Endothelial cell of umbilical vein (primary cell): ENCODE measurements around the gene PHLDB2. TPM values are rescaled to one million over a fixed set of nuclear protein-coding genes. Genes with fewer than 3 reads are reported as not detected.

Experiments used
- BruUV-seq: library from RNA; stranded (reverse); fragments of 400-500 nt; replicated peaks from 2 replicates; lab custom pipeline; 2021; lab: Mats Ljungman, UMichigan
- CTCF ChIA-PET: fragments of 300-600, 350-600 bp; sonication (Branson Sonifier 250); formaldehyde crosslinking; loops from one replicate; lab custom pipeline; 2021; ENCODE audit warnings: antibody characterized with exemption, inconsistent platforms; lab: Charles Lee
- POLR2A ChIA-PET: fragments of 300-600, 350-600 bp; sonication (Branson Sonifier 250); formaldehyde crosslinking; loops from one replicate; lab custom pipeline; 2021; ENCODE audit warnings: antibody characterized with exemption, inconsistent platforms; lab: Charles Lee
- DNase-seq: peaks from one replicate; pipeline ENCODE4 v3.0.0-alpha.2; 2011; ENCODE audit warnings: low read depth, low spot score
- FAIRE-seq: peaks from 2 replicates; lab custom pipeline; 2011; peaks lifted over from hg19 to GRCh38; lab: Jason Lieb, UNC
- H2AFZ ChIP-seq: 2 replicates; pipeline ENCODE4 v1.6.0; 2012; ENCODE audit warnings: low read depth, low read length, control low read depth, inconsistent platforms
- H3K27ac ChIP-seq: 2 replicates; pipeline ENCODE4 v1.5.1; 2011; ENCODE audit warnings: low read depth, mild to moderate bottlenecking, control low read depth, low read length, moderate library complexity; ENCODE audit not compliant: insufficient read depth
- H3K27me3 ChIP-seq, 2 experiments: 2 replicates each; pipeline versions ENCODE4 v1.6.0 to v1.6.1; 2011; ENCODE audit warnings: low read length in 2 of 2, mixed read lengths in 1 of 2; ENCODE audit not compliant: control insufficient read depth in 2 of 2, insufficient read depth in 2 of 2
- H3K36me3 ChIP-seq, 2 experiments: 2 replicates in 1 of 2; 3 replicates in 1 of 2; pipeline ENCODE4 v1.5.1; 2011; ENCODE audit warnings: low read length in 2 of 2, mild to moderate bottlenecking in 1 of 2, moderate library complexity in 1 of 2; ENCODE audit not compliant: control insufficient read depth in 2 of 2, insufficient read depth in 2 of 2; ENCODE audit errors: extremely low read depth in 1 of 2
- H3K4me1 ChIP-seq: 3 replicates; pipeline ENCODE4 v1.5.1; 2011; ENCODE audit warnings: mild to moderate bottlenecking, low read length; ENCODE audit not compliant: control insufficient read depth, insufficient read depth; ENCODE audit errors: extremely low read depth
- H3K4me2 ChIP-seq: 2 replicates; pipeline ENCODE4 v1.6.1; 2011; ENCODE audit warnings: low read length, control low read depth, mixed read lengths; ENCODE audit not compliant: insufficient read depth
- H3K4me3 ChIP-seq, 3 experiments: fragments of 200-600 bp in 1 of 3; sonication (generic), shearing (Covaris generic) in 1 of 3; replicated peaks in 1 of 3; 2 replicates each; pipeline ENCODE4 v1.5.1; 2011 to 2016; ENCODE audit warnings: control low read depth in 3 of 3, low read length in 3 of 3, mild to moderate bottlenecking in 2 of 3, inconsistent platforms in 1 of 3, low read depth in 1 of 3, moderate library complexity in 1 of 3; ENCODE audit not compliant: insufficient read depth in 1 of 3
- H3K79me2 ChIP-seq: 2 replicates; pipeline ENCODE4 v1.6.0; 2012; ENCODE audit warnings: low read length, inconsistent platforms; ENCODE audit not compliant: control insufficient read depth, insufficient read depth
- H3K9ac ChIP-seq: replicated peaks from 2 replicates; pipeline ENCODE3; 2011; ENCODE audit warnings: low read length, control low read depth; ENCODE audit not compliant: insufficient read depth; ENCODE audit errors: extremely low read depth
- H3K9me1 ChIP-seq: replicated peaks from 3 replicates; pipeline ENCODE4 v1.6.0; 2011; ENCODE audit warnings: mild to moderate bottlenecking, low read length; ENCODE audit not compliant: control insufficient read depth, insufficient read depth; ENCODE audit errors: extremely low read depth
- H3K9me3 ChIP-seq: replicated peaks from 2 replicates; pipeline ENCODE4 v1.5.1; 2012; ENCODE audit warnings: low read length, inconsistent platforms; ENCODE audit not compliant: control insufficient read depth, insufficient read depth
- H4K20me1 ChIP-seq: replicated peaks from 2 replicates; pipeline ENCODE3; 2011; ENCODE audit warnings: mild to moderate bottlenecking, low read length; ENCODE audit not compliant: control insufficient read depth, insufficient read depth; ENCODE audit errors: extremely low read depth
- GATA2 ChIP-seq: IDR thresholded peaks from 2 replicates; pipeline ENCODE4 v1.7.0; 2011; ENCODE audit warnings: low read depth, mild to moderate bottlenecking, moderate library complexity, mixed read lengths, low read length; ENCODE audit not compliant: insufficient read length, insufficient read depth
- MYC ChIP-seq: IDR thresholded peaks from one replicate; pipeline ENCODE4 v1.6.1; 2011; ENCODE audit warnings: mild to moderate bottlenecking, low read depth, low read length
- POLR2A ChIP-seq: IDR thresholded peaks from 2 replicates; pipeline ENCODE4 v1.6.1; 2012; ENCODE audit warnings: low read depth, mild to moderate bottlenecking, control low read depth, low read length
- dilution Hi-C: fragments of 300-500 bp; cut with MboI; formaldehyde crosslinking; loops from one replicate; pipeline ENCODE4 v1.15.0; 2019; ENCODE audit warnings: low sequenced_read_pairs; ENCODE audit not compliant: extremely low pct_ligation_motif_present
- intact Hi-C: fragments of 100-400 bp; cut with micrococcal nuclease; formaldehyde crosslinking; loops from one replicate; pipeline ENCODE4 v1.10.0; 2022
- polyA plus RNA-seq, 4 experiments: library from polyadenylated mRNA; depleted of rRNA in 3 of 4; stranded (reverse) in 3 of 4; unstranded in 1 of 4; fragments of >200 nt; gene quantifications; 2 replicates each; pipeline versions ENCODE4 v1.2.1 to v1.2.3, GENCODE V29; 2011 to 2012; ENCODE audit warnings: missing spikeins in 1 of 4
- total RNA-seq: library from RNA; stranded (reverse); gene quantifications from 2 replicates; pipeline ENCODE4 v1.2.3, GENCODE V29; 2021
- TF ChIP-seq, protein P1 (sequence below), 2 donors: IDR thresholded peaks; 1 replicate in 1 of 2; 2 replicates in 1 of 2; pipeline ENCODE4 v1.5.1; 2011; ENCODE audit warnings: low read length in 2 of 2, mild to moderate bottlenecking in 2 of 2, moderate library complexity in 2 of 2, control low read depth in 1 of 2, inconsistent platforms in 1 of 2, low read depth in 1 of 2; ENCODE audit not compliant: insufficient read depth in 1 of 2; ENCODE audit errors: extremely low read depth in 1 of 2

PHLDB2 gene
- total and polyA plus RNA-seq, 2 donors (not counting 3 experiments of a cell fraction or from before 2014, with no cell fraction given), result 22.4 to 104 TPM

DNA sequence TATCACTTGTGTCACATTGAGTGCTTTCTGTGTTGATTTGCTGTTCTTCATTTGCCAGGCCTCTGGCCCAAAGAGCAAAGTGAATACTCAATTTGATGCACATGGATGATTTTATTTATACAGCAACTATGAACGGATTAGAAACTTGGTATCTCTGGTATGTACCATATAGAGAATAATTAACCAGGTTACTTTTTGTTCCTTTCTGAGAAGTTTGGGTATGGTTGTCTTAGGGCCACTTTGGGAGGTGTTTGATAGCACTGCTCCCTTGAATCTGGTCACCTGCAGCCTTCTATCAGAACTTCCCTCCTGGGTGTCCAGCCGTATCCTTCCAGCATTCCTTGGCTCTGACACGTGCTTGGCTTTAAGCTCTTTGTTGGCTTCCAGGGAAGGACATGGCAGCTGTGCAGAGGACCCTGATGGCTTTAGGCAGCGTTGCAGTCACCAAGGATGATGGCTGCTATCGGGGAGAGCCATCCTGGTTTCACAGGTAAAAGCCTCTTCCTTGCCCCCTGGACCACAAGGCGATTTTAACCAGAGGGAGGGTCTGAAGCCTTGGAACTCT is 152.4 kb downstream of the PHLDB2 start:
- FAIRE-seq, result no peak
- Histone ChIP-seq H3K27me3 (no peaks in the 10 kb centered on the region), H4K20me1 (no peaks in the 10 kb centered on the region), H3K79me2 (no peaks in the 10 kb centered on the region), H3K9me1 (no peaks in the 10 kb centered on the region), H3K4me3 (no peak overlapping the region), H2AFZ (no peak overlapping the region), H3K27ac (no peak overlapping the region), H3K9me3 (no peaks in the 10 kb centered on the region), H3K4me1 (no peaks in the 10 kb centered on the region), H3K36me3 (no peaks in the 10 kb centered on the region), H3K4me2 (no peak overlapping the region), H3K9ac (no peak overlapping the region)
- ChIA-PET POLR2A (interaction anchor here (1.1 kb wide), 1 partner anchor 23 kb away, joined by 3 read pairs; no protein-coding TSS in a partner anchor), CTCF (interaction anchor here (0.7 to 8.2 kb wide), 4 partner anchors 10 to 294 kb away, joined by 3 to 291 read pairs (median 72); partner anchors contain the start of gene TAGLN3)
- no peak for DNase-seq
- no TSS peak for BruUV-seq
- no peak for TF ChIP-seq GATA2
- no peak for TF ChIP-seq POLR2A
- TF ChIP-seq, protein P1, sequence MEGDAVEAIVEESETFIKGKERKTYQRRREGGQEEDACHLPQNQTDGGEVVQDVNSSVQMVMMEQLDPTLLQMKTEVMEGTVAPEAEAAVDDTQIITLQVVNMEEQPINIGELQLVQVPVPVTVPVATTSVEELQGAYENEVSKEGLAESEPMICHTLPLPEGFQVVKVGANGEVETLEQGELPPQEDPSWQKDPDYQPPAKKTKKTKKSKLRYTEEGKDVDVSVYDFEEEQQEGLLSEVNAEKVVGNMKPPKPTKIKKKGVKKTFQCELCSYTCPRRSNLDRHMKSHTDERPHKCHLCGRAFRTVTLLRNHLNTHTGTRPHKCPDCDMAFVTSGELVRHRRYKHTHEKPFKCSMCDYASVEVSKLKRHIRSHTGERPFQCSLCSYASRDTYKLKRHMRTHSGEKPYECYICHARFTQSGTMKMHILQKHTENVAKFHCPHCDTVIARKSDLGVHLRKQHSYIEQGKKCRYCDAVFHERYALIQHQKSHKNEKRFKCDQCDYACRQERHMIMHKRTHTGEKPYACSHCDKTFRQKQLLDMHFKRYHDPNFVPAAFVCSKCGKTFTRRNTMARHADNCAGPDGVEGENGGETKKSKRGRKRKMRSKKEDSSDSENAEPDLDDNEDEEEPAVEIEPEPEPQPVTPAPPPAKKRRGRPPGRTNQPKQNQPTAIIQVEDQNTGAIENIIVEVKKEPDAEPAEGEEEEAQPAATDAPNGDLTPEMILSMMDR (IDR thresholded peaks at IDR 0.05; ENCODE audit: extremely low read depth in 1 of 2, insufficient read depth in 1 of 2, low read depth in 1 of 2, low read length in 2 of 2), result no peak
- no peak for TF ChIP-seq MYC
- intact Hi-C loops (no loop called here), dilution Hi-C loops (no loop called here)
